ENCODE measurements around the gene OR5AC2.

DNA sequence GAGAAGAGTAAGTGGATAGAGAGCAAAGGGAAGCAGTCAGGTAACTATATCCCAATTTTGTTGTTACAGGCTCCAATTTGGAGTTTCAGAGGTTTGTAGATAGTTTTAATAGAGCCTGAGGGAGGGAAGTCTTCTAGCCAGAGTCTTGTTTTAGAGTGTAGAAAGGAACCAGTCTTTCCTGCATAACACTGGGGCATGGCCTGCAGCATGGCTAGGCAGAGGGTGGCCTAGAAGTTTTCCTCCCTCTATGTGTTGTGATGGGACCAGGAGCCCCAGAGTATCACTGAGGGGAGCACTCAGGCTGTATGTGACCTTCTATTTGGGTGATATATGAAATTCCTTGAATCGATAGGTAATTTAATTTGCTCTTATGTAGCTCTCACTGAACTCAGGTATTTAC is 29.3 kb upstream of the OR5AC2 start:
- TF ChIP-seq POLR2AphosphoS5 (IDR thresholded peaks at IDR 0.05; ENCODE audit: borderline replicate concordance, low read depth, low read length) (no peak), EZH2 (IDR thresholded peaks at IDR 0.05) (no peak), FOXP2 (optimal IDR thresholded peaks at IDR 0.05; ENCODE audit: control extremely low read depth, extremely low read length, insufficient read depth) (no peak)
